Adrenal gland (tissue), 12 donors: ENCODE measurements around the gene AQP1. TPM values are rescaled to one million over a fixed set of nuclear protein-coding genes. Genes with fewer than 3 reads are reported as not detected.

Source experiments
- DNase-seq, 7 donors: peaks; one replicate each; pipeline ENCODE4 v3.0.0-alpha.2; 2019 to 2020
- H3K27ac ChIP-seq, 5 donors: fragments of 200-600 bp; sonication (generic) in 4 of 5; 1 replicate in 3 of 5; 2 replicates in 2 of 5; pipeline versions ENCODE4 v1.5.1 to v1.8.0; 2016 to 2020; ENCODE audit warnings: mild to moderate bottlenecking in 1 of 5
- H3K27me3 ChIP-seq: fragments of 200-600 bp; 2 replicates; pipeline ENCODE4 v1.8.0; 2021
- H3K36me3 ChIP-seq, 2 donors: fragments of 200-600 bp; replicated peaks in 1 of 2; 1 replicate in 1 of 2; 2 replicates in 1 of 2; pipeline versions ENCODE4 v1.5.1 to v1.8.0; 2018 to 2022
- H3K4me1 ChIP-seq, 2 donors: fragments of 200-600 bp; replicated peaks in 1 of 2; 1 replicate in 1 of 2; 2 replicates in 1 of 2; pipeline versions ENCODE4 v1.5.1 to v1.8.0; 2018 to 2021
- H3K4me3 ChIP-seq, 4 donors: fragments of 200-600 bp; sonication (generic) in 3 of 4; one replicate each; pipeline ENCODE4 v1.5.1; 2016 to 2018
- H3K9me3 ChIP-seq, 3 donors: fragments of 200-600 bp; sonication (generic) in 1 of 3; replicated peaks in 1 of 3; 1 replicate in 2 of 3; 2 replicates in 1 of 3; pipeline versions ENCODE4 v1.5.1 to v1.8.0; 2016 to 2021
- CTCF ChIP-seq, 6 experiments: fragments of 450-650 bp in 4 of 6; fragments of 200-600 bp in 2 of 6; sonication (generic) in 1 of 6; IDR thresholded peaks; 1 replicate in 5 of 6; 2 replicates in 1 of 6; pipeline versions ENCODE4 v1.5.1 to v1.8.0; 2016 to 2021; ENCODE audit warnings: antibody characterized with exemption in 6 of 6, mild to moderate bottlenecking in 2 of 6, moderate library complexity in 1 of 6
- POLR2A ChIP-seq, 2 donors: fragments of 450-650 bp; IDR thresholded peaks; one replicate each; pipeline ENCODE4 v1.6.1; 2017; ENCODE audit warnings: antibody characterized with exemption in 2 of 2, mild to moderate bottlenecking in 2 of 2, moderate library complexity in 1 of 2
- WGBS, 4 donors: extraction: QIAGEN DNeasy Blood & Tissue Kit in 2 of 4; methylation state at CpG; one replicate each; pipeline versions ENCODE4 v1.1.5 to v1.1.7; 2013 to 2017; 5-methylcytosine and 5-hydroxymethylcytosine counted together
- intact Hi-C, 2 donors: fragments of 100-400 bp; cut with DNase I; formaldehyde crosslinking; loops; one replicate each; pipeline versions ENCODE4 v1.14.1 to v1.15.0; 2022 to 2023
- polyA plus RNA-seq, 3 donors: library from polyadenylated mRNA; stranded (reverse); fragments of 200-250 nt in 2 of 3; fragments of 350-450 nt in 1 of 3; fragmentation: Illumina TruSeq in 1 of 3; extraction: RNeasy Lipid Tissue Mini Kit (QIAGEN cat#74804) in 1 of 3; gene quantifications; one replicate each; pipeline ENCODE4 v1.2.3, GENCODE V29; 2013 to 2014
- total RNA-seq, 9 donors: library from RNA; depleted of rRNA in 4 of 9; stranded (reverse); fragments of >200 nt in 4 of 9; fragments of 120-200 nt in 1 of 9; fragmentation: NEBNext Ultra II Directional in 1 of 9; extraction: Animal tissue kit (Norgen Biotek cat#: 25700) in 1 of 9; gene quantifications; one replicate each; pipeline versions ENCODE4 v1.1.0 to v1.2.4, GENCODE V29; 2013 to 2023
- donor health status: healthy with polysubstance abuse.
- donor health status: Bipolar disorder and iron deficiency.
- donor health status: DM: yes; HTN: yes; CAD: no.
- donor health status: DM: no; HTN: no; CAD: no.
- donor health status: DM: no; HTN: no; CAD: no.
- donor health status: DM: yes; HTN: yes; CAD: no.

Gene AQP1
- total and polyA plus RNA-seq, 12 donors = 7.6 to 77.4 (median 40.5) TPM

- H3K36me3 ChIP-seq = no peaks in the 10 kb centered on the region
- H3K27ac ChIP-seq = no peak overlapping the region
- TF ChIP-seq CTCF (IDR thresholded peaks at IDR 0.05) (no peak), POLR2A (IDR thresholded peaks at IDR 0.05) (no peak)
- WGBS, 4 donors = 36 to 56% (median 44%) methylated on average over 3 of the region's 3 CpGs
- peak in 1 of 7 donors; percentile 5 for DNase-seq
- H3K4me1 ChIP-seq = no peaks in the 10 kb centered on the region
- H3K27me3 ChIP-seq = no peaks in the 10 kb centered on the region
- no peaks in the 10 kb centered on the region for H3K9me3 ChIP-seq
- no peak overlapping the region for H3K4me3 ChIP-seq
- intact Hi-C loops = no loop called here
These were observed 59.8 kb downstream of the AQP1 start for GRCh38 chr7:30971440-30971839.

- no peaks in the 10 kb centered on the region for H3K9me3 ChIP-seq
- WGBS, 4 donors = 46 to 52% (median 48%) methylated on average over 15 of the region's 15 CpGs
- no peak overlapping the region for H3K4me3 ChIP-seq
- H3K36me3 ChIP-seq = no peaks in the 10 kb centered on the region
- no peaks in the 10 kb centered on the region for H3K4me1 ChIP-seq
- TF ChIP-seq CTCF (IDR thresholded peaks at IDR 0.05) = no peak
- no peak for TF ChIP-seq POLR2A (IDR thresholded peaks at IDR 0.05)
- DNase-seq = peak in 2 of 7 donors; percentile 12 to 49
- no peaks in the 10 kb centered on the region for H3K27me3 ChIP-seq
- H3K27ac ChIP-seq = no peak overlapping the region
- intact Hi-C loops = no loop called here
These were observed 60.3 kb downstream of the AQP1 start for GRCh38 chr7:30971840-30972563.

GRCh38 chr7:30973292-30973691 is 61.6 kb downstream of the AQP1 start:
- H3K4me1 ChIP-seq = no peaks in the 10 kb centered on the region
- H3K4me3 ChIP-seq = no peak overlapping the region
- no peaks in the 10 kb centered on the region for H3K9me3 ChIP-seq
- TF ChIP-seq CTCF (IDR thresholded peaks at IDR 0.05) (no peak), POLR2A (IDR thresholded peaks at IDR 0.05) (no peak)
- 65 to 72% (median 69%) methylated on average over 3 of the region's 3 CpGs for WGBS, 4 donors
- no peaks in the 10 kb centered on the region for H3K36me3 ChIP-seq
- peaks cover 3% of the 10 kb centered on the region for H3K27me3 ChIP-seq
- no peak overlapping the region for H3K27ac ChIP-seq
- peak in 1 of 7 donors; percentile 5 for DNase-seq
- intact Hi-C loops = no loop called here

DNA sequence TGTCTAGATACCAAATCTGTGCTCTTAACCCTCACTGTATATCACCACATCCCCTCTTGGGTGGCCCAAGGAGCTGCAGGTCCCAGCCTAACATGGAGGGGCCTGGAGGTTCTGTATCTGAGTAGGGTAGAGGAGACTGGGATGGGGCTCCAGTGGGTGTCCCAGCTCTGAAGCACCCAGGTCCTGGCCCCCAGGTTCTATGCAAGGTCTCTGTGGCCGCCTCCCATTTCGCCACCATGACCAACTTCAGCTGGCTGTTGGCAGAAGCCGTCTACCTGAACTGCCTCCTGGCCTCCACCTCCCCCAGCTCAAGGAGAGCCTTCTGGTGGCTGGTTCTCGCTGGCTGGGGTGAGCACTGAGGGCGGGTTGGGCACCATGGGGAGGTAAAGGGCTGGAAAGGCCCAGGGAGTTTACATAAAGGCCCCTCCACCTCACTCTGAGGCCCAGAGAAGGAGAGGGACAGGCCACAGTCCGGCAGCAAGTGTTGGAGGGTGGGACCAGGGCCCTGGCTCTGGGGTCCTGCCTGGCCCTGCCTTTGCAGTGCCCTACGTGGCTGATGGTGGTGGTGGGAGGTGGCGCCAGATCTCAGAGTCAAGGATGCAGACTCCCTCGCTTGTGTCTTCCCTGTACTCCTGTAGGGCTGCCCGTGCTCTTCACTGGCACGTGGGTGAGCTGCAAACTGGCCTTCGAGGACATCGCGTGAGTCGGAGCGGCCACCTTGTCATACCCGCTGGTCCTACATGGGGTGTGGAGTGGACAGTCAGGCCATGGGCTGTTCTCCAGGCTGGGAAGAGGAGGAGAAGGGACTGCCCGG is 62.3 kb downstream of the AQP1 start:
- Histone ChIP-seq H3K4me1 (no peaks in the 10 kb centered on the region), H3K36me3 (no peaks in the 10 kb centered on the region), H3K27ac (no peak overlapping the region), H3K9me3 (no peaks in the 10 kb centered on the region), H3K27me3 (peaks cover 3% of the 10 kb centered on the region), H3K4me3 (no peak overlapping the region)
- DNase-seq = peak in 2 of 7 donors; percentile 12 to 46
- intact Hi-C loops = no loop called here
- TF ChIP-seq CTCF (IDR thresholded peaks at IDR 0.05) (no peak), POLR2A (IDR thresholded peaks at IDR 0.05) (no peak)
- 90 to 95% (median 92%) methylated on average over 12 to 18 of the region's 18 CpGs for WGBS, 4 donors
